ENCODE results near the gene MRPL44. TPM values are rescaled to one million over a fixed set of nuclear protein-coding genes. Genes with fewer than 3 reads are reported as not detected.

The MRPL44 gene
- total RNA-seq, 1 experiment from 2014 or later, result 66.4 TPM

- Histone ChIP-seq H3K27ac (no peak overlapping the region), H3K4me1 (replicated peaks; ENCODE audit: insufficient read depth) (peaks cover 32% of the 10 kb centered on the region), H3K36me3 (ENCODE audit: low read depth) (no peaks in the 10 kb centered on the region), H3K9me2 (ENCODE audit: insufficient read depth) (no peaks in the 10 kb centered on the region), H4K20me1 (ENCODE audit: insufficient read depth) (0 out of 2 replicates have a peak, but pooled peaks cover 4% of the 10 kb centered on the region), H3K79me2 (ENCODE audit: low read depth) (peaks cover 31% of the 10 kb centered on the region), H3K4me3 (no peak overlapping the region), H3K27me3 (ENCODE audit: insufficient read depth, low read depth) (no peaks in the 10 kb centered on the region), H3K9me3 (ENCODE audit: insufficient read depth, low read depth) (peaks cover 13% of the 10 kb centered on the region), H3K4me2 (peak overlapping the region; percentile 0; the same call in 1 of the 2 replicates), H2AFZ (no peak overlapping the region), H3F3A (ENCODE audit: insufficient read depth, low read depth) (no peaks in the 10 kb centered on the region; the same call in 1 of the 2 replicates)
- intact Hi-C loops (cut with micrococcal nuclease; ENCODE audit: unreplicated experiment), result no loop called here
- peak in 1 of 2 experiments; percentile 79 for DNase-seq
- ChIA-PET POLR2A (ENCODE audit: unreplicated experiment) (interaction anchor here (0.6 kb wide), 1 partner anchor 1134 kb away, joined by 15 read pairs; no protein-coding TSS in a partner anchor), CTCF (interaction anchor here (0.7 kb wide), 1 partner anchor 498 kb away, joined by 3 read pairs; no protein-coding TSS in a partner anchor)
- TF ChIP-seq CTCF (conservative IDR thresholded peaks at IDR 0.05) (no peak), EZH2 (IDR thresholded peaks at IDR 0.05; ENCODE audit: low read depth) (no peak)
- BruUV-seq (replicated peaks), result no TSS peak
Observed at GRCh38 chr2:223925106-223925505, 32.2 kb upstream of the MRPL44 start.

- intact Hi-C loops (cut with micrococcal nuclease; ENCODE audit: unreplicated experiment), result no loop called here
- DNase-seq, result peak in 1 of 2 experiments; percentile 57
- TF ChIP-seq CTCF (conservative IDR thresholded peaks at IDR 0.05) (no peak), EZH2 (IDR thresholded peaks at IDR 0.05; ENCODE audit: low read depth) (no peak)
- H3K27me3 ChIP-seq (ENCODE audit: insufficient read depth, low read depth), result no peaks in the 10 kb centered on the region
- H2AFZ ChIP-seq, result no peak overlapping the region
- no peak overlapping the region for H3K4me2 ChIP-seq
- H3K79me2 ChIP-seq (ENCODE audit: low read depth), result peaks cover 27% of the 10 kb centered on the region
- no peaks in the 10 kb centered on the region for H3K36me3 ChIP-seq (ENCODE audit: low read depth)
- H3F3A ChIP-seq (ENCODE audit: insufficient read depth, low read depth), result no peaks in the 10 kb centered on the region; the same call in 1 of the 2 replicates
- H3K4me3 ChIP-seq, result no peak overlapping the region
- H4K20me1 ChIP-seq (ENCODE audit: insufficient read depth), result no peaks in the 10 kb centered on the region
- POLR2A ChIA-PET (ENCODE audit: unreplicated experiment), result interaction anchor here (0.5 kb wide), 1 partner anchor 184 kb away, joined by 4 read pairs; no protein-coding TSS in a partner anchor
- no TSS peak for BruUV-seq (replicated peaks)
- CTCF ChIA-PET, result interaction anchor here (0.7 kb wide), 2 partner anchors 26 to 235 kb away, joined by 9 to 18 read pairs; no protein-coding TSS in a partner anchor
- no peaks in the 10 kb centered on the region for H3K9me2 ChIP-seq (ENCODE audit: insufficient read depth)
- peaks cover 13% of the 10 kb centered on the region for H3K9me3 ChIP-seq (ENCODE audit: insufficient read depth, low read depth)
- H3K27ac ChIP-seq, result no peak overlapping the region
- H3K4me1 ChIP-seq (replicated peaks; ENCODE audit: insufficient read depth), result peaks cover 36% of the 10 kb centered on the region
Observed at GRCh38 chr2:223928113-223929006, 28.9 kb upstream of the MRPL44 start.

- H3K79me2 ChIP-seq (ENCODE audit: low read depth), result peaks cover 28% of the 10 kb centered on the region
- H3K27ac ChIP-seq, result no peak overlapping the region
- no peaks in the 10 kb centered on the region for H3K9me2 ChIP-seq (ENCODE audit: insufficient read depth)
- H3F3A ChIP-seq (ENCODE audit: insufficient read depth, low read depth), result no peaks in the 10 kb centered on the region; the same call in 1 of the 2 replicates
- CTCF ChIA-PET, result no interaction called here
- intact Hi-C loops (cut with micrococcal nuclease; ENCODE audit: unreplicated experiment), result no loop called here
- H3K27me3 ChIP-seq (ENCODE audit: insufficient read depth, low read depth), result no peaks in the 10 kb centered on the region
- no peak overlapping the region for H3K4me3 ChIP-seq
- TF ChIP-seq EZH2 (IDR thresholded peaks at IDR 0.05; ENCODE audit: low read depth) (no peak), CTCF (conservative IDR thresholded peaks at IDR 0.05) (no peak)
- H3K4me2 ChIP-seq, result peak overlapping the region; percentile 3; the same call in 1 of the 2 replicates
- no peak overlapping the region for H2AFZ ChIP-seq
- no peaks in the 10 kb centered on the region for H4K20me1 ChIP-seq (ENCODE audit: insufficient read depth)
- BruUV-seq (replicated peaks), result no TSS peak
- POLR2A ChIA-PET (ENCODE audit: unreplicated experiment), result interaction anchor here (0.6 to 0.7 kb wide), 2 partner anchors 8 to 835 kb away, joined by 9 to 22 read pairs; no protein-coding TSS in a partner anchor
- DNase-seq, result peak; percentile 36 to 54
- peaks cover 13% of the 10 kb centered on the region for H3K9me3 ChIP-seq (ENCODE audit: insufficient read depth, low read depth)
- no peaks in the 10 kb centered on the region for H3K36me3 ChIP-seq (ENCODE audit: low read depth)
- H3K4me1 ChIP-seq (replicated peaks; ENCODE audit: insufficient read depth), result peaks cover 34% of the 10 kb centered on the region
Observed at GRCh38 chr2:223929571-223930102, 27.6 kb upstream of the MRPL44 start.

Data from PC-9 (cell line).